CD14-positive monocyte (primary cell): ENCODE data around the gene LOXL3. TPM values are rescaled to one million over a fixed set of nuclear protein-coding genes. Genes with fewer than 3 reads are reported as not detected.
"Not testable (repeated sequence)": the region's sequence is repeated elsewhere in the genome, so short reads cannot be mapped to it uniquely, and the experiment has no call there.

Source experiments
- DNase-seq, 3 donors: peaks; one replicate each; pipeline ENCODE4 v3.0.0-alpha.2; 2011 to 2022
- H2AFZ ChIP-seq: 2 replicates; pipeline ENCODE4 v1.6.0; 2012; ENCODE audit warnings: mild to moderate bottlenecking, low read depth, low read length, inconsistent platforms; ENCODE audit not compliant: insufficient read depth, poor library complexity, severe bottlenecking
- H3K27ac ChIP-seq, 2 donors: 1 replicate in 1 of 2; 2 replicates in 1 of 2; pipeline ENCODE4 v1.5.1; 2012 to 2013; ENCODE audit warnings: low read length in 2 of 2, control low read depth in 1 of 2, inconsistent platforms in 1 of 2, low read depth in 1 of 2, mild to moderate bottlenecking in 1 of 2
- H3K27me3 ChIP-seq, 2 donors: one replicate each; pipeline versions ENCODE4 v1.6.0 to v1.6.1; 2011 to 2013; ENCODE audit warnings: low read length in 2 of 2; ENCODE audit not compliant: control insufficient read depth in 2 of 2, insufficient read depth in 2 of 2
- H3K36me3 ChIP-seq, 2 donors: replicated peaks in 1 of 2; 1 replicate in 1 of 2; 2 replicates in 1 of 2; pipeline versions ENCODE4 v1.5.1 to v1.6.1; 2012 to 2013; ENCODE audit warnings: low read length in 2 of 2, control low read depth in 1 of 2, inconsistent platforms in 1 of 2, mild to moderate bottlenecking in 1 of 2; ENCODE audit not compliant: insufficient read depth in 2 of 2, control insufficient read depth in 1 of 2
- H3K4me1 ChIP-seq, 2 donors: 1 replicate in 1 of 2; 2 replicates in 1 of 2; pipeline versions ENCODE4 v1.5.1 to v1.6.1; 2012 to 2013; ENCODE audit warnings: low read length in 2 of 2, control low read depth in 1 of 2, inconsistent platforms in 1 of 2, mild to moderate bottlenecking in 1 of 2, moderate library complexity in 1 of 2; ENCODE audit not compliant: insufficient read depth in 2 of 2, control insufficient read depth in 1 of 2
- H3K4me2 ChIP-seq: replicated peaks from 2 replicates; pipeline ENCODE3; 2012; ENCODE audit warnings: low read length, moderate library complexity, mild to moderate bottlenecking; ENCODE audit not compliant: poor library complexity, severe bottlenecking; ENCODE audit errors: extremely low read depth
- H3K4me3 ChIP-seq, 3 experiments: fragments of 200-600 bp in 1 of 3; sonication (generic) in 1 of 3; replicated peaks in 1 of 3; 1 replicate in 2 of 3; 2 replicates in 1 of 3; pipeline ENCODE4 v1.5.1; 2011 to 2013; ENCODE audit warnings: low read length in 3 of 3, mild to moderate bottlenecking in 3 of 3, control low read depth in 2 of 3, low read depth in 2 of 3, inconsistent platforms in 1 of 3, moderate library complexity in 1 of 3
- H3K79me2 ChIP-seq: 2 replicates; pipeline ENCODE4 v1.6.0; 2012; ENCODE audit warnings: mild to moderate bottlenecking, control low read depth, inconsistent platforms, low read length, moderate library complexity; ENCODE audit not compliant: insufficient read depth
- H3K9ac ChIP-seq: 2 replicates; pipeline ENCODE4 v1.6.0; 2017; ENCODE audit warnings: low read length, mild to moderate bottlenecking; ENCODE audit not compliant: insufficient read depth, poor library complexity, severe bottlenecking
- H3K9me3 ChIP-seq, 2 donors: replicated peaks in 1 of 2; 1 replicate in 1 of 2; 2 replicates in 1 of 2; pipeline versions ENCODE4 v1.5.1 to v1.6.1; 2012 to 2013; ENCODE audit warnings: low read length in 2 of 2, control low read depth in 1 of 2; ENCODE audit not compliant: control insufficient read depth in 1 of 2, insufficient read depth in 1 of 2
- H4K20me1 ChIP-seq: 2 replicates; pipeline ENCODE4 v1.6.0; 2012; ENCODE audit warnings: mild to moderate bottlenecking, low read length, control low read depth, moderate library complexity; ENCODE audit not compliant: insufficient read depth
- H3K27ac Mint-ChIP-seq, 7 donors: one replicate each; pipeline ENCODE4 v1.8.0; 2020; ENCODE audit warnings: mild to moderate bottlenecking in 7 of 7, mixed read lengths in 7 of 7, moderate library complexity in 6 of 7, inconsistent platforms in 2 of 7
- H3K27me3 Mint-ChIP-seq, 3 donors: one replicate each; pipeline ENCODE4 v1.8.0; 2021 to 2022; ENCODE audit warnings: low read depth in 3 of 3, mild to moderate bottlenecking in 3 of 3, mixed read lengths in 3 of 3, moderate library complexity in 3 of 3, inconsistent platforms in 1 of 3
- H3K36me3 Mint-ChIP-seq, 2 donors: one replicate each; pipeline ENCODE4 v1.8.0; 2020; ENCODE audit warnings: mixed read lengths in 2 of 2, inconsistent platforms in 1 of 2, mild to moderate bottlenecking in 1 of 2
- H3K4me1 Mint-ChIP-seq: one replicate; pipeline ENCODE4 v1.8.0; 2020; ENCODE audit warnings: mild to moderate bottlenecking, mixed read lengths
- H3K4me3 Mint-ChIP-seq, 2 donors: one replicate each; pipeline ENCODE4 v1.8.0; 2020; ENCODE audit warnings: mild to moderate bottlenecking in 2 of 2, mixed read lengths in 2 of 2, moderate library complexity in 1 of 2
- H3K9me3 Mint-ChIP-seq, 7 donors: one replicate each; pipeline ENCODE4 v1.8.0; 2020 to 2022; ENCODE audit warnings: mixed read lengths in 7 of 7, mild to moderate bottlenecking in 6 of 7, moderate library complexity in 6 of 7, inconsistent platforms in 2 of 7
- WGBS: methylation state at CpG from one replicate; pipeline ENCODE4 v1.1.5; 2013; ENCODE audit warnings: missing lambda C conversion rate; ENCODE audit not compliant: insufficient coverage; 5-methylcytosine and 5-hydroxymethylcytosine counted together
- intact Hi-C, 2 donors: fragments of 100-400 bp; cut with micrococcal nuclease; formaldehyde crosslinking; loops; one replicate each; pipeline versions ENCODE4 v1.15.0 to v1.15.1; 2023
- polyA plus RNA-seq, 3 donors: library from polyadenylated mRNA; depleted of rRNA in 1 of 3; unstranded in 2 of 3; stranded (reverse) in 1 of 3; fragments of 300-500 nt in 2 of 3; fragments of >200 nt in 1 of 3; fragmentation: Illumina TruSeq in 2 of 3; gene quantifications; 1 replicate in 2 of 3; 2 replicates in 1 of 3; pipeline ENCODE4 v1.2.3, GENCODE V29; 2012 to 2021
- TF ChIP-seq, protein P1 (sequence below): fragments of 200-600 bp; IDR thresholded peaks from one replicate; pipeline ENCODE4 v1.8.0; 2022; ENCODE audit warnings: antibody characterized with exemption, mild to moderate bottlenecking

LOXL3 gene
- polyA plus RNA-seq, 3 donors: 18.2 to 35.0 (median 18.5) TPM

DNA sequence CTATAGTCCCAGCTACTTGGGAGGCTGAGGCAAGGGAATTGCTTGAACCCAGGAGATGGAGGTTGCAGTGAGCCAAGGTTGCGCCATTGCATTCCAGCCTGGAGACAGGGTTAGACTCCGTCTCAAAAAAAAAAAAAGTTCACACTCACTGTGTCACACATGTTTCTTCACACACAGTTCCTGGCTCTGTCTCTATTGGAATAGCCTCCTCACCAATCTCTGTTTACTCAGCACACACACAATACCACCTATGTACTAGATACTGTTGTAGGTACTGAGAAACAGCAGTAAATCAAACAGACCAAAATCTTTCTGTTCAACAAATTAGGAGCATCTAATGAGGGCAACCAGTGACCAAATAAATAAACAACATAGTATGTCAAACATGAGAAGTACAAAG, 67.6 kb downstream of the LOXL3 start:
- TF ChIP-seq, protein P1, sequence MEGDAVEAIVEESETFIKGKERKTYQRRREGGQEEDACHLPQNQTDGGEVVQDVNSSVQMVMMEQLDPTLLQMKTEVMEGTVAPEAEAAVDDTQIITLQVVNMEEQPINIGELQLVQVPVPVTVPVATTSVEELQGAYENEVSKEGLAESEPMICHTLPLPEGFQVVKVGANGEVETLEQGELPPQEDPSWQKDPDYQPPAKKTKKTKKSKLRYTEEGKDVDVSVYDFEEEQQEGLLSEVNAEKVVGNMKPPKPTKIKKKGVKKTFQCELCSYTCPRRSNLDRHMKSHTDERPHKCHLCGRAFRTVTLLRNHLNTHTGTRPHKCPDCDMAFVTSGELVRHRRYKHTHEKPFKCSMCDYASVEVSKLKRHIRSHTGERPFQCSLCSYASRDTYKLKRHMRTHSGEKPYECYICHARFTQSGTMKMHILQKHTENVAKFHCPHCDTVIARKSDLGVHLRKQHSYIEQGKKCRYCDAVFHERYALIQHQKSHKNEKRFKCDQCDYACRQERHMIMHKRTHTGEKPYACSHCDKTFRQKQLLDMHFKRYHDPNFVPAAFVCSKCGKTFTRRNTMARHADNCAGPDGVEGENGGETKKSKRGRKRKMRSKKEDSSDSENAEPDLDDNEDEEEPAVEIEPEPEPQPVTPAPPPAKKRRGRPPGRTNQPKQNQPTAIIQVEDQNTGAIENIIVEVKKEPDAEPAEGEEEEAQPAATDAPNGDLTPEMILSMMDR: no peak
- Mint-ChIP-seq H3K27ac (peak overlapping the region in 1 of 7 donors; percentile 10), H3K9me3 (no peaks in the 10 kb centered on the region), H3K4me3 (no peak overlapping the region), H3K36me3 (peaks cover 40 to 53% of the 10 kb centered on the region in 2 donors), H3K27me3 (peaks cover 0 to 2% (median 0%) of the 10 kb centered on the region in 3 donors), H3K4me1 (peaks cover 17% of the 10 kb centered on the region)
- WGBS: no CpG with 5 or more reads among the region's 2 CpGs
- Histone ChIP-seq H3K27me3 (no peaks in the 10 kb centered on the region), H2AFZ (no peak overlapping the region), H3K9ac (no peak overlapping the region), H3K9me3 (no peaks in the 10 kb centered on the region), H3K79me2 (peaks cover 34% of the 10 kb centered on the region), H4K20me1 (peaks cover 11% of the 10 kb centered on the region), H3K27ac (no peak overlapping the region), H3K36me3 (peaks cover 32 to 54% of the 10 kb centered on the region in 2 donors), H3K4me2 (no peak overlapping the region), H3K4me3 (no peak overlapping the region), H3K4me1 (peaks cover 19 to 25% of the 10 kb centered on the region in 2 donors)
- DNase-seq: no peak
- intact Hi-C loops: no loop called here

DNA sequence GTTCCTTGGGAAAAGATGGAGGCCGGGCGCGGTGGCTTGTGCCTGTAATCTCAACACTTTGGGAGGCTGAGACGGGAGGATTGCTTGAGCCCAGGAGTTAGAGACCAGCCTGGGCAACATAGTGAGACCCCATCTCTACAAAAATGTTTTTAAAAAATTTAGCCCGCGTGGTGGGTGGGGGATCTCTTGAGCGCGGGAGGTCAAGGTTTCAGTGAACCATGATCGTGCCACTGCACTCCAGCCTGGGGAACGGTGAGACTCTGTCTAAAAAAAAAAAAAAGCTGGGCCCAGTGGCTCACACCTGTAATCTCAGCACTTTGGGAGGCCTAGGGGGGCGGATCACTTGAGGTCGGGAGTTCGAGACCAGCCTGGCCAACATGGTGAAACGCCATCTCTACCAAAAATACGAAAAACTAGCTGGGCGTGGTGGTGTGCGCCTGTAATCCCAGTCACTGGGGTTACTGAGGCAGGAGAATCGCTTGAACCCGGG, 70.0 kb downstream of the LOXL3 start:
- Mint-ChIP-seq H3K4me3 (peak overlapping the region; percentile 100), H3K4me1 (peaks cover 29% of the 10 kb centered on the region), H3K27ac (peak overlapping the region in 3 of 7 donors; percentile 64 to 100 (median 99)), H3K36me3 (peaks cover 34 to 53% of the 10 kb centered on the region in 2 donors)
- H3K4me2 ChIP-seq: peak overlapping the region; percentile 95
- 87% methylated on average over 9 of the region's 19 CpGs for WGBS
- peak overlapping the region; percentile 76 for H3K9ac ChIP-seq
- peaks cover 18 to 47% of the 10 kb centered on the region in 2 donors for H3K36me3 ChIP-seq
- H3K27me3 Mint-ChIP-seq, H3K9me3 ChIP-seq, H3K27me3 ChIP-seq, H3K9me3 Mint-ChIP-seq, DNase-seq: not testable (repeated sequence)
- peaks cover 49% of the 10 kb centered on the region for H3K79me2 ChIP-seq
- peak overlapping the region in 2 of 3 experiments; percentile 86 to 94 for H3K4me3 ChIP-seq
- peak overlapping the region in 1 of 2 donors; percentile 90 for H3K27ac ChIP-seq
- H2AFZ ChIP-seq: peak overlapping the region; percentile 98
- peaks cover 24 to 32% of the 10 kb centered on the region in 2 donors for H3K4me1 ChIP-seq
- intact Hi-C loops: loop anchor here (2.0 to 5.0 kb wide), 5 partner anchors 29 to 103 kb away; partner anchors contain the start of genes AUP1 (in 2 of the 2), HTRA2 (in 2 of the 2), DQX1 (in 1 of the 2) and INO80B (in 1 of the 2)
- peaks cover 20% of the 10 kb centered on the region for H4K20me1 ChIP-seq
